HAP-1 (cell line): ENCODE measurements around the gene TAF15.

Experiments used
- DNase-seq, 2 experiments: peaks; one replicate each; pipeline ENCODE4 v3.0.0-alpha.2; 2016 to 2020; ENCODE audit warnings: low spot score in 2 of 2
- H3K27me3 ChIP-seq: fragments of 250-450 bp; sonication (Bioruptor Pico); 2 replicates; pipeline ENCODE4 v1.5.1; 2020; ENCODE audit warnings: low read depth, mild to moderate bottlenecking, moderate library complexity
- H3K36me3 ChIP-seq: fragments of 250-450 bp; sonication (Bioruptor Pico); replicated peaks from 2 replicates; pipeline ENCODE4 v1.5.1; 2020; ENCODE audit warnings: mild to moderate bottlenecking
- H3K4me1 ChIP-seq: fragments of 250-450 bp; sonication (Bioruptor Pico); 2 replicates; pipeline ENCODE4 v1.5.1; 2020; ENCODE audit warnings: mild to moderate bottlenecking
- H3K4me3 ChIP-seq: fragments of 250-450 bp; sonication (Bioruptor Pico); 2 replicates; pipeline ENCODE4 v1.5.1; 2020; ENCODE audit warnings: mild to moderate bottlenecking, moderate library complexity
- H3K9me3 ChIP-seq: fragments of 250-450 bp; sonication (Bioruptor Pico); 2 replicates; pipeline ENCODE4 v1.5.1; 2020; ENCODE audit warnings: mild to moderate bottlenecking, moderate library complexity
- in situ Hi-C: fragments of 300-500 bp; cut with MboI; formaldehyde crosslinking; loops from 3 replicates; pipeline ENCODE4 v1.14.3; 2020; ENCODE audit warnings: low sequenced_read_pairs, inconsistent platforms, mixed read lengths

The TAF15 gene

GRCh38 chr17:35817196-35817595, 7.9 kb downstream of the TAF15 start:
- Histone ChIP-seq H3K9me3 (no peaks in the 10 kb centered on the region), H3K4me3 (no peak overlapping the region), H3K27me3 (no peaks in the 10 kb centered on the region), H3K36me3 (peaks cover 55% of the 10 kb centered on the region), H3K4me1 (peaks cover 16% of the 10 kb centered on the region)
- DNase-seq = no peak
- in situ Hi-C loops = no loop called here

- no peak for DNase-seq
- Histone ChIP-seq H3K4me3 (no peak overlapping the region), H3K4me1 (peaks cover 10% of the 10 kb centered on the region), H3K9me3 (no peaks in the 10 kb centered on the region), H3K27me3 (no peaks in the 10 kb centered on the region), H3K36me3 (peaks cover 74% of the 10 kb centered on the region)
- in situ Hi-C loops = no loop called here
These were observed 10.2 kb downstream of the TAF15 start for GRCh38 chr17:35819455-35819854.

- Histone ChIP-seq H3K4me3 (no peak overlapping the region), H3K27me3 (no peaks in the 10 kb centered on the region), H3K4me1 (no peaks in the 10 kb centered on the region), H3K9me3 (no peaks in the 10 kb centered on the region), H3K36me3 (peaks cover 86% of the 10 kb centered on the region)
- in situ Hi-C loops = no loop called here
- no peak for DNase-seq
These were observed 12.0 kb downstream of the TAF15 start for GRCh38 chr17:35821308-35821707.

GRCh38 chr17:35825206-35825605, 15.9 kb downstream of the TAF15 start:
- DNase-seq = no peak
- Histone ChIP-seq H3K27me3 (no peaks in the 10 kb centered on the region), H3K4me1 (no peaks in the 10 kb centered on the region), H3K9me3 (no peaks in the 10 kb centered on the region), H3K4me3 (no peak overlapping the region), H3K36me3 (peaks cover 84% of the 10 kb centered on the region)
- in situ Hi-C loops = loop anchor here (25.0 kb wide), 1 partner anchor 687 kb away; no protein-coding TSS in a partner anchor

GRCh38 chr17:35841101-35841500, 31.8 kb downstream of the TAF15 start:
- H3K36me3 ChIP-seq = peaks cover 97% of the 10 kb centered on the region
- H3K4me3 ChIP-seq = no peak overlapping the region
- in situ Hi-C loops = loop anchor here (25.0 kb wide), 1 partner anchor 671 kb away; no protein-coding TSS in a partner anchor
- H3K27me3 ChIP-seq = no peaks in the 10 kb centered on the region
- DNase-seq = no peak
- no peaks in the 10 kb centered on the region for H3K9me3 ChIP-seq
- H3K4me1 ChIP-seq = no peaks in the 10 kb centered on the region

GRCh38 chr17:35841505-35841904, 32.2 kb downstream of the TAF15 start:
- in situ Hi-C loops = loop anchor here (25.0 kb wide), 1 partner anchor 671 kb away; no protein-coding TSS in a partner anchor
- no peak overlapping the region for H3K4me3 ChIP-seq
- no peaks in the 10 kb centered on the region for H3K4me1 ChIP-seq
- DNase-seq = no peak
- H3K36me3 ChIP-seq = peaks cover 97% of the 10 kb centered on the region
- H3K27me3 ChIP-seq = no peaks in the 10 kb centered on the region
- H3K9me3 ChIP-seq = no peaks in the 10 kb centered on the region

GRCh38 chr17:35842239-35842638, 33.0 kb downstream of the TAF15 start:
- Histone ChIP-seq H3K4me3 (no peak overlapping the region), H3K27me3 (no peaks in the 10 kb centered on the region), H3K9me3 (no peaks in the 10 kb centered on the region), H3K36me3 (peaks cover 95% of the 10 kb centered on the region), H3K4me1 (no peaks in the 10 kb centered on the region)
- in situ Hi-C loops = loop anchor here (25.0 kb wide), 1 partner anchor 670 kb away; no protein-coding TSS in a partner anchor
- no peak for DNase-seq

- in situ Hi-C loops = loop anchor here (25.0 kb wide), 1 partner anchor 669 kb away; no protein-coding TSS in a partner anchor
- no peak overlapping the region for H3K4me3 ChIP-seq
- no peaks in the 10 kb centered on the region for H3K4me1 ChIP-seq
- DNase-seq = no peak
- no peaks in the 10 kb centered on the region for H3K9me3 ChIP-seq
- peaks cover 92% of the 10 kb centered on the region for H3K36me3 ChIP-seq
- no peaks in the 10 kb centered on the region for H3K27me3 ChIP-seq
These were observed 34.4 kb downstream of the TAF15 start for GRCh38 chr17:35843698-35844097.

- DNase-seq = no peak
- in situ Hi-C loops = loop anchor here (25.0 kb wide), 1 partner anchor 668 kb away; no protein-coding TSS in a partner anchor
- no peak overlapping the region for H3K4me3 ChIP-seq
- H3K4me1 ChIP-seq = no peaks in the 10 kb centered on the region
- peaks cover 93% of the 10 kb centered on the region for H3K36me3 ChIP-seq
- H3K27me3 ChIP-seq = no peaks in the 10 kb centered on the region
- no peaks in the 10 kb centered on the region for H3K9me3 ChIP-seq
These were observed 35.3 kb downstream of the TAF15 start for GRCh38 chr17:35844547-35844946.

GRCh38 chr17:35846055-35846809, 36.9 kb downstream of the TAF15 start:
- no peak overlapping the region for H3K4me3 ChIP-seq
- peaks cover 84% of the 10 kb centered on the region for H3K36me3 ChIP-seq
- in situ Hi-C loops = loop anchor here (25.0 kb wide), 1 partner anchor 666 kb away; no protein-coding TSS in a partner anchor
- H3K27me3 ChIP-seq = no peaks in the 10 kb centered on the region
- no peak for DNase-seq
- H3K4me1 ChIP-seq = no peaks in the 10 kb centered on the region
- no peaks in the 10 kb centered on the region for H3K9me3 ChIP-seq

- Histone ChIP-seq H3K27me3 (no peaks in the 10 kb centered on the region), H3K4me1 (no peaks in the 10 kb centered on the region), H3K9me3 (no peaks in the 10 kb centered on the region), H3K36me3 (peaks cover 76% of the 10 kb centered on the region), H3K4me3 (no peak overlapping the region)
- in situ Hi-C loops = loop anchor here (25.0 kb wide), 1 partner anchor 665 kb away; no protein-coding TSS in a partner anchor
- no peak for DNase-seq
These were observed 37.7 kb downstream of the TAF15 start for GRCh38 chr17:35847006-35847405.

- Histone ChIP-seq H3K36me3 (peaks cover 75% of the 10 kb centered on the region), H3K4me1 (no peaks in the 10 kb centered on the region)
- in situ Hi-C loops = loop anchor here (25.0 kb wide), 1 partner anchor 664 kb away; no protein-coding TSS in a partner anchor
These were observed 38.5 kb downstream of the TAF15 start for GRCh38 chr17:35847633-35848373.

GRCh38 chr17:35849469-35850348, 40.4 kb downstream of the TAF15 start:
- in situ Hi-C loops = loop anchor here (25.0 kb wide), 1 partner anchor 663 kb away; no protein-coding TSS in a partner anchor
- H3K9me3 ChIP-seq = no peaks in the 10 kb centered on the region
- DNase-seq = peak; percentile 54 to 72
- peaks cover 60% of the 10 kb centered on the region for H3K36me3 ChIP-seq
- no peaks in the 10 kb centered on the region for H3K27me3 ChIP-seq
- no peak overlapping the region for H3K4me3 ChIP-seq
- no peaks in the 10 kb centered on the region for H3K4me1 ChIP-seq

More at GRCh38 chr17:35847633-35848373, 38.5 kb downstream of the TAF15 start:
- Histone ChIP-seq H3K4me3 (no peak overlapping the region), H3K9me3 (no peaks in the 10 kb centered on the region), H3K27me3 (no peaks in the 10 kb centered on the region)
- no peak for DNase-seq
